ENCODE results near the gene GRAMD1C. TPM values are rescaled to one million over a fixed set of nuclear protein-coding genes. Genes with fewer than 3 reads are reported as not detected.
A peak's percentile ranks its signal among the peaks of the same experiment; 100 is the strongest.
"Not testable (repeated sequence)": the region's sequence is repeated elsewhere in the genome, so short reads cannot be mapped to it uniquely, and the experiment has no call there.

Gene GRAMD1C
- polyA plus RNA-seq, 1 donor = 34.7 TPM

- not testable (repeated sequence) for DNase-seq
Observed at GRCh38 chr3:113849841-113850240, 11.3 kb downstream of the GRAMD1C start.

GRCh38 chr3:113850391-113850790 is 11.8 kb downstream of the GRAMD1C start:
- DNase-seq = not testable (repeated sequence)

DNA sequence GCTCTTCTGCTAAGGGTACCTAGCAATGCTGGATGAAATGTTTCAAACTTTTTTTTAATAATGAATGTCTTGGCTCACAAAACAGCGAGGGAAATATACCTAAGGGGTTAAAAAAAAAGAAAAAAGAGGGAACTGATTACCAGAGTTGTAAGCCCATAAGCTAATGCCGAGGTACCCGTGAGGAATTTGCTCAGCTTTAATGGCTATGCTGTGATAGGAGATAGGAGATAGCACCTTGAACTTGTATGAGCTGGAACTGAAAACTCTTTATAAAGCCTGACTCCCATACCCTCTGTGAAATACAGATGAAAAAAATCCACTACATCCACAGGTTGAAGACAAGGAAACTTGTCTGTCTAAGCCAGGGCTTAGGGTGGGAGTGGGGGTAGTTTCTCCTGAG is 13.9 kb downstream of the GRAMD1C start:
- DNase-seq = no peak

GRCh38 chr3:113867506-113867905 is 28.9 kb downstream of the GRAMD1C start:
- no peak for DNase-seq

DNA sequence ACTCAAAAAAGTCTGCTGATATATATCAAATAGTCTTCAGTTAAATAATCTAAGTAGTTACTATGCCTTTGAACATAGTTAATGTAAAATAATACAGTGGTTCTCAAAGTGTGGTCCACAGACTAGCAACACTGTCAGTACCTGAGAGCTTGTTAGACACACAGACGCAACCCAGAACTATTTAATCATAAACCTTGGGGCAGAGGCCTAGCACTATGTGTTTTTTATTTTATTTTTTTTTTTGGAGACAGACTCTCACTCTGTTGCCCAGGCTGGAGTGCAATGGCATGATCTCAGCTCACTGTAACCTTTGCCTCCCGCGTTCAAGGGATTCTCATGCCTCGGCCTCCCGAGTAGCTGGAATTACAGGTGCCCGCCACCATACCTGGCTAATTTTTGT is 34.7 kb downstream of the GRAMD1C start:
- DNase-seq = no peak

GRCh38 chr3:113873814-113874526 is 35.4 kb downstream of the GRAMD1C start:
- no peak for DNase-seq

DNA sequence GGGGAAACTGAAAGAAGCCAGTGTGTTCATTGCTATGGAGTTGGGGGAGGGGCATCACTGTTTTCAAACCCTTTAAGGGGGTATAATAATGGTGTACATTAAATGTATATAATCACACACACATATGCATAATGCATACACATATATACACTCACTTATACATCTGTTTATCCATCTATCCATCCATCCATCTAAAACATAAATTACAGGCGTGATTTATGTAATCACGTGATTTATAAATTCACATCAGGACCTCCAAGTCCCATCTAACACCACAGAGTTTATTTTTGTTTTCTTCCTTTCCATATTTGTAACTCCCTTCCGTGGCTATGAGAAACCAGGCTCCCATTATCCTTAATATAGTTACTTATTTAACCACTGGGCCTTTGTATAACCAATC is 39.8 kb downstream of the GRAMD1C start:
- no peak for DNase-seq

DNA sequence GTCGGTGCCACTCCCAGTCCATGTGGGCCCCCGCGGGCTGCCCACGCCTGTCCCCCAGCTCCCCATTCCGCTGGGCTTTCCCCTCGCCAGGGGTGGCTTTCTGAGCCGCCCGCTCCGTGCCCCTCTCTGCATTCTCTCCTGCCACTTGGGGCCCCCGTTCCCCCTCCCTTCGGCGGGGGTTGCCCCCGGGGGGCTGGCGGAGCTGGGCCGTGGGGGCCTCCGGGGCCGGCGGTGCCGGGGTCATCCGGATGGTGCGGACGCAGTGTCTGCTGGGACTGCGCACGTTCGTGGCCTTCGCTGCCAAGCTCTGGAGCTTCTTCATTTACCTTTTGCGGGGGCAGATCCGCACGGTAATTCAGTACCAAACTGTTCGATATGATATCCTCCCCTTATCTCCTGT is 46.5 kb downstream of the GRAMD1C start:
- DNase-seq = no peak

- DNase-seq = no peak
Observed at GRCh38 chr3:113890256-113890900, 51.8 kb downstream of the GRAMD1C start.

- no peak for DNase-seq
Observed at GRCh38 chr3:113894927-113895326, 56.3 kb downstream of the GRAMD1C start.

DNA sequence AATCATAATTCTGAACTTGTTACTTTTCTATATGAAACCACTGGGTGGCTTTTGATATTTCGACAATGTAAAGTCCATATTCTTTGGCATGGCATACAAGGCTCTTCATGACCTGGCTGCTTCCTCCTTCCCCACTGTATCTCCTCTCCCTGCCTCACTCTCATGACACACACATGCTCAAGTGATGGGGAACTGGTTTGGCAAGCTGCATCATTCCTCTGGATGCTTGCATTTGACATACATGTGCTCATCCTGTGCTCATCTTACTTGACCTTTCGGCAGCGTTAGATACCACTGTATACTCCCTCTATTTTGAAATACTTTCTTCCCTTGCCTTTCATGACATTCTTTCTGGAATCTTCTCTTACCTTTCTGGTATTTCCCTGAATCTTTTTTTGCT is 57.4 kb downstream of the GRAMD1C start:
- DNase-seq = no peak

DNA sequence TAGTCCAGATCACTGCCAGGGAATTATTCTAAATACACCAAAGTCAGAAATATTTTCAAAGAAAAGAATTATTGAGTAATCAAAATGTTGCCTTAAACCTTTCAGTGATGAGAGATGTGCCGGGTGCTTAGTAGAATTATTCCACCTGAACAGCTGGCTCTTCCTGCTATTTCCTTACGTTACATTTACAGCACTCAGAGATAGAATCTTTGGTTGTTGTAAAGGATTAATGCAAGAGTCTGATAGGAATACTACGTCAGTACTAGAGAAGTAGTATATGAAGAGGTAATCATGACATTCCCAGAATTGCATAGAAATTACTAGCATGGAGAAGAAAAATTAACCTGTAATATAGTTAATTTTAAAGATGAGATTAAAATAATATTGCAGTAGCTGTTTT is 58.3 kb downstream of the GRAMD1C start:
- DNase-seq = no peak

DNA sequence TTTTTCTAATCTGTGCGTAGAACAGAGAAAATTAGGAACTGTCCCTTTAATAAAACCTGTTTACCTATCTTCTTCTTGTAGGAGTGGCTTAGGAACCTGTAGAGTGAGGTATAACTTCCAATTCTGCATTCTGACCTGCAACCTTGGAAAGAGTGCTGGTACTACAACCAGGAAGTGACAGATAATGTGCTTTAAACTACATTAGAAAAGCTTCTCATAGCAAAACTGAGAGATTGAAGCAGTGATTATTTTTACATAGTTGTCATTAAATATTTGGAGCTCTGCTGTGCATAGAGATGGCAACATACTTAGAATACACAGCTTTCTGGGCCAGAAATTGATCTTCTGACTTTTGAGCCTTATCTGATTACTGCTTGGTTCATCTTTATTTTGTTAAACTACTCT is 58.8 kb downstream of the GRAMD1C start:
- peak; percentile 17 for DNase-seq

DNA sequence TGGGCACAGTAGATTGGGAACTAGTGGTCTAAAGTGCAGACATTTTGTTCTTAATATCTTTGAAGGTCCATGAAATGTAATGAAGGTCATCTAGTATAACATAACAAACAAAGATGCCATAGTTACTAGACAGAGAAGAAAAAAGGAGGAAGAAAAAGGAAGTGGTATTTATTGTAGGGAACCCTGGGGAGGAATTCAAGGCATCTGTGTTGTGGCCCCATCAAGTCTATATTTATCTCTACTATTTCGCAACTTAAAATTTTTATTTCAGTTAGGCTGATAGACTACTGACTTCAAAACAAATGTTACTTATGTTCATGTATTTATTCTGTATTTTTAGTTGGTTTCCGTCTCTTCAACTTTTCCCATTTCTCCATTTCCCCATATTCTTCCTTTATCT is 60.3 kb downstream of the GRAMD1C start:
- no peak for DNase-seq

- DNase-seq = no peak
Observed at GRCh38 chr3:113906568-113907140, 68.1 kb downstream of the GRAMD1C start.

DNA sequence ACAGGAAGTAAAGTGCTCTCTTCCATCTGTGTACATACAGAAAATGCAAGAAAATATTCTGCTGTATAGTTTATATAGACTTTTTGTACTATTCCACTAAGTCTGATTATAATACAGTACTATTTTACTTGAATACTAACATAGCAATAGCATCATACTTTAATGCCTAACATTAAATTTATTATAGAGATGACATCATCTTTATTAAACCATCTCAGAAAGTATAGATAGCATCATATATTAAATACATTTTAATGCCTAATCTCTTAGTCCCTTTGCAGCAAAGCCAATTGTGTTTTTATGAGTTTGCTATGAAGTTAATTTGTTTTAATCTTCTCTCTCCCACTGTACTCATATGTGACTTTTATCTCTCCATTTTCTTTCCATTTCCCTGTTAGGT is 69.5 kb downstream of the GRAMD1C start:
- no peak for DNase-seq

GRCh38 chr3:113910966-113911365 is 72.4 kb downstream of the GRAMD1C start:
- DNase-seq = no peak

DNA sequence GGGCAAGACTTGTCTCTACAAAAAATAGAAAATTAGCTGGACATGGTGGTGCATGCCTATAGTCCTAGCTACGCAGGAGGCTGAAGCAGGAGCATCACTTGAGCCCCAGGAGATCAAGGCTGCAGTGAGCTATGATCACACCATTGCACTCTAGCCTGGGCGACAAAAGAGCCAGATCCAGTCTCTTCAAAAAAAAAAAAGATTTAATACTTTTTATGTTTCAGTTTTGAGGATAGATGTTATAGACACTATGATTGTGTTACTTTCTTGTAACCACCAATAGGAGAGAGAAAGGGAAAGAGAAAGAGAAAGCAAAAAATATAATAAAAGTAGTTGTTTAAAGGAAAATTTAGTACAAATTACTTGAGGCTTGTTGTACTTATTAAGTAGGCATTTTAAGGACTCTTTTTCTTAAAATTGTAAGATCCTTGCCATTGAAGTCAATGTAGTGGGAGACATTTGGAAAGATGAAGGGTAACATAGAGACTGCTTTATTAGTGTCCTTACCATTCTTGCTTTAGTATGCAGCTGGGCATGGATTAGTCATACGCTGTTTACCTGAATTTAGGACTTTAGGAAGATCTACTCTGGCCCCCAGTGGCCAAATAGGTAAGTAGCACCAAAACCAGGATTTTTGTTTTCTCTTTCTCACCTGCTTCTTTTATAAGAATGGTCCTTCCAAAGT is 74.1 kb downstream of the GRAMD1C start:
- DNase-seq = peak; percentile 46

GRCh38 chr3:113914646-113915045 is 76.1 kb downstream of the GRAMD1C start:
- no peak for DNase-seq

- no peak for DNase-seq
Observed at GRCh38 chr3:113927556-113927955, 89.0 kb downstream of the GRAMD1C start.

DNA sequence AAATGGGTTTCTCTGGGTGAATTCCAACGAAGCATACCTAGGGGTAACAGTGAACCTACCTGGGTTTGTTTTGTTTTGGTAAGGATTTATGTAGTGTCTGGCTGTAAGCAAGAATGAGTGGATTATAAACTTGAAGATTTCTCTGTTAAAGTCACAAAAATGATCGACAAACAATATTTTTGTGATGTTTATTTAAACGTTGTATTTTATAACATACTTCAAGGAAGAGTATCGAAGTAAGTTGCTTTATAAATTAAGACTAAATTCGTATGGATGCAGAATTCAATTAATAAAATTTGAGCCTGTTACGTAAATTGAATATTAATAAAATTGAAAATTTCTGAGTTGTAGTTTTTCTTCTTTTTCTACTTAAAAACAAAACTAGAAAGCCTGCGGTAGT is 108.2 kb downstream of the GRAMD1C start:
- DNase-seq = no peak

GRCh38 chr3:113947372-113948014 is 108.9 kb downstream of the GRAMD1C start, which contains the start of gene ZDHHC23:
Gene ZDHHC23, plus strand, starts transcription at chr3:113948013. Its CDS starts 790 bp downstream, at chr3:113948803.
- DNase-seq = peak; percentile 35
